ENCODE results near the gene DDX56.

DDX56 gene

DNA sequence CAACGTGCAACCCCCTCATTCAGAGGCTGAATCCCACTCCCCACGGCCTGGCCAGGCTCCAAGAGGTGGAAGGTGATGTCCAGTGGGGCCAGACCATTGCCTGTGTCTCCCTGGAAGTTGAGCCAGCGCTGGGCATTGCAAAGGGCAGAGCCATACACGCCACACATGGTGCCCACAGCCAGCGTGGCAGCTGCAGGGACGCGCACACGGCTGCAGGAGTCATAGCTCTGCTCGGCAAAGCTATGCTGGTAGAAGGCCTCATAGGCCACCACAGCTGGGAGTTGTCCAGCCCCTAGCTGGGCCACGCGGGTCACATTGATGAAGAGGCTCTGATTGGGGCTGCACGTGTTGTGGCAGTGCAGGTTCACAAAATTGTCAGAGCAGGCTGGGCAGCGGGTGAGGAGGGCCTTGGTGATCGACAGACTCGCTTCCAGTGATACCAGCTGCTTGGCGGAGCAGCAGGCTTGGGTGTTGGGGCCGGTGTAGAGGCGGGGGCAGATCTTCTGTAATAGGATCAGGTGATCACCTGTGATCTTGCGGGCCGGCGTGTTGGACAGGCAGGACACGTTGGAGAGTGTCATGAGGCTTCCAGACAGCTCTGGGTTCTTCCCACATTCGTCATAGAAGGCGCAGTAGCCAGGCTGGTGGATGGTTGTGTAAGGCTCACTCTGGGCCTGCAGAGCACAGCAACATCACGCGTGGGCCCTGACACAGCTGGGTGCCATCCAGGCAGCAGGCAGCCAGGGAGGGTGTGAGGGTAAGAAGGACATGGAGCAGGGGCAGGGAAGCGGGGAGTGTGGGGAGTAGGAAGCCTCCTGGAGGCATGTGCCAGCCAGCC is 33.8 kb downstream of the DDX56 start:
- Histone ChIP-seq H4K20me1 (ENCODE audit: insufficient read depth, low read length, poor library complexity, severe bottlenecking) (no peaks in the 10 kb centered on the region), H3F3A (ENCODE audit: low read depth) (no peaks in the 10 kb centered on the region), H3K4me1 (ENCODE audit: insufficient read depth, low read length, poor library complexity, severe bottlenecking) (no peaks in the 10 kb centered on the region), H3K79me2 (ENCODE audit: insufficient read depth, low read length) (no peaks in the 10 kb centered on the region), H3K27me3 (ENCODE audit: insufficient read depth, low read length, poor library complexity, severe bottlenecking) (no peaks in the 10 kb centered on the region), H3K4me3 (ENCODE audit: low read length, poor library complexity, severe bottlenecking) (no peak overlapping the region), H3K36me3 (ENCODE audit: insufficient read depth, low read length) (no peaks in the 10 kb centered on the region), H3K4me2 (ENCODE audit: low read depth, low read length, poor library complexity, severe bottlenecking) (no peak overlapping the region), H3K9ac (ENCODE audit: low read depth, low read length, poor library complexity, severe bottlenecking) (no peak overlapping the region), H3K9me3 (ENCODE audit: insufficient read depth, low read depth, low read length) (no peaks in the 10 kb centered on the region), H2AFZ (ENCODE audit: low read length) (no peak overlapping the region), H3K9me2 (replicated peaks; ENCODE audit: low read depth, low read length) (no peaks in the 10 kb centered on the region)
- TF ChIP-seq CTCF (conservative IDR thresholded peaks at IDR 0.05; ENCODE audit: low read length) (no peak), EZH2phosphoT487 (IDR thresholded peaks at IDR 0.05; ENCODE audit: borderline replicate concordance) (no peak)

GRCh38 chr7:44538798-44539668 is 34.7 kb downstream of the DDX56 start:
- H3K27me3 ChIP-seq (ENCODE audit: insufficient read depth, low read length, poor library complexity, severe bottlenecking): no peaks in the 10 kb centered on the region
- no peaks in the 10 kb centered on the region for H3K9me2 ChIP-seq (replicated peaks; ENCODE audit: low read depth, low read length)
- no peak overlapping the region for H3K4me3 ChIP-seq (ENCODE audit: low read length, poor library complexity, severe bottlenecking)
- H3K4me1 ChIP-seq (ENCODE audit: insufficient read depth, low read length, poor library complexity, severe bottlenecking): no peaks in the 10 kb centered on the region
- no peak overlapping the region for H3K9ac ChIP-seq (ENCODE audit: low read depth, low read length, poor library complexity, severe bottlenecking)
- no peak overlapping the region for H3K4me2 ChIP-seq (ENCODE audit: low read depth, low read length, poor library complexity, severe bottlenecking)
- H3F3A ChIP-seq (ENCODE audit: low read depth): no peaks in the 10 kb centered on the region
- H3K36me3 ChIP-seq (ENCODE audit: insufficient read depth, low read length): no peaks in the 10 kb centered on the region
- H3K79me2 ChIP-seq (ENCODE audit: insufficient read depth, low read length): no peaks in the 10 kb centered on the region
- H2AFZ ChIP-seq (ENCODE audit: low read length): no peak overlapping the region
- TF ChIP-seq EZH2phosphoT487 (IDR thresholded peaks at IDR 0.05; ENCODE audit: borderline replicate concordance) (no peak), CTCF (conservative IDR thresholded peaks at IDR 0.05; ENCODE audit: low read length) (no peak)
- H3K9me3 ChIP-seq (ENCODE audit: insufficient read depth, low read depth, low read length): no peaks in the 10 kb centered on the region
- no peaks in the 10 kb centered on the region for H4K20me1 ChIP-seq (ENCODE audit: insufficient read depth, low read length, poor library complexity, severe bottlenecking)

DNA sequence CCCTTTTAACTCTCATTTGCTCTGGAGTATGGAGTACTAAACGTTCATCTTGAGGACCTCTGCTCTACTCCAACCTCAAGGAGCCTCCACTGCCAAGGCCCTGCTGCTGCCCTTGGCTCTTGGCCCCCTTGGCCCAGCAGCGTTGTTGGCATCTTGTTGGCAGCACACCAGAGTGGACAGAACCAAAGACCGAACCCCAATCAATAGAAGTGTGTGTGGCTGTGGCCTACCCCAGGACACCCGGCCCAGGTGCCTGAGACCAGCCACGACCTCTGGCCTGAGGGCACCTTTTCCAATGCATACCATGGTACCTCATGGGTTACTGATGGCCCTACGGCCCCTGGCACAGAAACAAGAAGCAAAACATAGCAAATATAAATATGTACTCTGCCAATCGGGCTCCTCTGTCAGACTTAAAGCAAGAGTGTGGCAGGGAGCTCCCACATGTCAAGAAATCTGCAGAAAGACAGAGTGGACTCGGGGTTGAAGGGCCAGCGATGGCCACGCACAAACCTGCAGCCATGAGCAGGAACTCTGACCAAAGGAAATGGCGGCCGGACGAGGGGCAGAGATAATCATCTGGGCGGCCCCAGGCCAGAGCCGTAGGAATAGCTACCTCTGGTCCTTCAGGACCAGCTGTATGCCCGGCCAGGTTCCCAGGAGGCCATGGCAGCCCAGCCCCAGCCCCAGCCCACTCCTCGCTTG is 35.5 kb downstream of the DDX56 start:
- H3K4me2 ChIP-seq (ENCODE audit: low read depth, low read length, poor library complexity, severe bottlenecking): no peak overlapping the region
- no peak overlapping the region for H2AFZ ChIP-seq (ENCODE audit: low read length)
- H3K27me3 ChIP-seq (ENCODE audit: insufficient read depth, low read length, poor library complexity, severe bottlenecking): no peaks in the 10 kb centered on the region
- no peaks in the 10 kb centered on the region for H3K9me2 ChIP-seq (replicated peaks; ENCODE audit: low read depth, low read length)
- no peak overlapping the region for H3K4me3 ChIP-seq (ENCODE audit: low read length, poor library complexity, severe bottlenecking)
- H3K9me3 ChIP-seq (ENCODE audit: insufficient read depth, low read depth, low read length): no peaks in the 10 kb centered on the region
- no peaks in the 10 kb centered on the region for H4K20me1 ChIP-seq (ENCODE audit: insufficient read depth, low read length, poor library complexity, severe bottlenecking)
- H3K4me1 ChIP-seq (ENCODE audit: insufficient read depth, low read length, poor library complexity, severe bottlenecking): no peaks in the 10 kb centered on the region
- H3K9ac ChIP-seq (ENCODE audit: low read depth, low read length, poor library complexity, severe bottlenecking): no peak overlapping the region
- TF ChIP-seq EZH2phosphoT487 (IDR thresholded peaks at IDR 0.05; ENCODE audit: borderline replicate concordance) (no peak), CTCF (conservative IDR thresholded peaks at IDR 0.05; ENCODE audit: low read length) (no peak)
- no peaks in the 10 kb centered on the region for H3F3A ChIP-seq (ENCODE audit: low read depth)
- H3K79me2 ChIP-seq (ENCODE audit: insufficient read depth, low read length): no peaks in the 10 kb centered on the region
- H3K36me3 ChIP-seq (ENCODE audit: insufficient read depth, low read length): no peaks in the 10 kb centered on the region
